Right cardiac atrium (tissue), 5 donors: ENCODE measurements around the gene CDK14. TPM values are rescaled to one million over a fixed set of nuclear protein-coding genes. Genes with fewer than 3 reads are reported as not detected.

Experiments used
- ATAC-seq, 2 donors: fragments of 200-7000 bp; cut with Tn5 transposase; one replicate each; pipeline versions ENCODE4 v1.8.0 to v1.9.1; 2020; ENCODE audit warnings: moderate library complexity in 2 of 2, mild to moderate bottlenecking in 1 of 2
- DNase-seq, 3 donors: peaks; one replicate each; pipeline ENCODE4 v3.0.0-alpha.2; 2020
- H3K27ac ChIP-seq: one replicate; pipeline ENCODE4 v1.5.1; 2013; ENCODE audit warnings: mild to moderate bottlenecking, low read length, control low read depth, moderate library complexity
- H3K27me3 ChIP-seq: one replicate; pipeline ENCODE4 v1.6.1; 2013; ENCODE audit not compliant: control insufficient read depth, insufficient read depth
- H3K4me1 ChIP-seq: one replicate; pipeline ENCODE4 v1.6.1; 2013; ENCODE audit warnings: low read length; ENCODE audit not compliant: control insufficient read depth, insufficient read depth
- H3K4me3 ChIP-seq: one replicate; pipeline ENCODE4 v1.5.1; 2013; ENCODE audit warnings: low read length, control low read depth
- H3K9me3 ChIP-seq: one replicate; pipeline ENCODE4 v1.6.1; 2013; ENCODE audit warnings: low read length; ENCODE audit not compliant: control insufficient read depth
- WGBS: extraction: QIAGEN DNeasy Blood & Tissue Kit; methylation state at CpG from one replicate; pipeline ENCODE4 v1.1.7; 2013; 5-methylcytosine and 5-hydroxymethylcytosine counted together
- intact Hi-C, 4 donors: fragments of 100-400 bp; cut with DNase I; formaldehyde crosslinking; loops; one replicate each; pipeline versions ENCODE4 v1.11.0 to v1.14.0; 2022 to 2023
- polyA plus RNA-seq: library from polyadenylated mRNA; stranded (reverse); fragments of 200-250 nt; gene quantifications from one replicate; pipeline ENCODE4 v1.2.3, GENCODE V29; 2013
- total RNA-seq, 4 donors: library from RNA; stranded (reverse); fragmentation: NEBNext Ultra II Directional; extraction: Animal tissue kit (Norgen Biotek cat#: 25700); gene quantifications; one replicate each; pipeline ENCODE4 v1.2.1, GENCODE V29; 2021
- donor health status: healthy with polysubstance abuse.
- donor health status: DM: no; HTN: yes; CAD: no.
- donor health status: DM: no; HTN: no; CAD: no.
- donor health status: DM: no; HTN: yes; CAD: no; lungs with severe emphysema.
- donor health status: DM: yes; HTN: yes; CAD: no.

Gene CDK14
- total and polyA plus RNA-seq, 5 donors = 10.7 to 93.1 (median 59.6) TPM

DNA sequence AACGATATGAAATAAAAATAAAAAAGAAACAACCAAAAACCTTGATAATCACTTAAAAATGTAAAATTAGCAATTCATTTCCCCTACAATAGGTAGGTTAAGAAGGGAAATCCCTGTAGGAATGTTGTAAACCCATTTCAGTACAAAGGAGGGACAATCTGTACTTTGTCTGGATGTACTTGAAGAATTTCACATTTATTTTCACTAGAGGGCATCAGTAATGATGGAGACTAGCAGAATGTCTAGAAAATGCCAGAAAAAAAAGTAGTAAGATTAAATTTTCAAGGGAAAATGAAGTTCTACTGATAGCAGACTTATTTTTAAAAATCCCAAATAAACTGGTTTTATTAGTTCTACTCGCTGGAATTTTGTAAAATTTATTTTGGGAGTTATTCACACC, 459.1 kb downstream of the CDK14 start:
- H3K4me3 ChIP-seq = no peak overlapping the region
- no peak for DNase-seq
- H3K9me3 ChIP-seq = no peaks in the 10 kb centered on the region
- H3K27ac ChIP-seq = no peak overlapping the region
- no peak for ATAC-seq
- intact Hi-C loops = no loop called here
- H3K4me1 ChIP-seq = no peaks in the 10 kb centered on the region
- WGBS = 76% methylated on average over 2 of the region's 2 CpGs
- no peaks in the 10 kb centered on the region for H3K27me3 ChIP-seq

DNA sequence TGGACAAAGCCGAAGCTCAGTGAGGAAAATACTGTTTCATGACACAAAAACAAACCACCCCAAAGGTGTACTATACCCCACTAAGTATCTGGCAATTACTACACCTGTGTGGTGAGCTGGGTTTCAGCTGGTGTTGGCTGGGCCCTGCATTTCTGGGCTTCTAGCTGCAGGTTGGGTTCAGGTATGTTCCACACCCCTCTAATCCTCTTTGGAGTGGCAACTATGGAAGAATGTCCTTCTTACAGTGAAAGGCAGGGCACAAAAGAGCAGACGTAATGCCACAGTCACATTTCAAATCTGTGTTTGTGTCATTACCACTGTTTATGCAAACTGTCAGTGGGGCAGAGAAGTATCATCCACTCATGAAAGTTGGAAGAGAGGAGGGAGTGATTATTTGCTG, 466.6 kb downstream of the CDK14 start:
- ATAC-seq (no peak), DNase-seq (no peak)
- H3K27me3 ChIP-seq = no peaks in the 10 kb centered on the region
- no peak overlapping the region for H3K27ac ChIP-seq
- WGBS = 84% methylated on average over 2 of the region's 2 CpGs
- H3K9me3 ChIP-seq = no peaks in the 10 kb centered on the region
- no peaks in the 10 kb centered on the region for H3K4me1 ChIP-seq
- intact Hi-C loops = no loop called here
- no peak overlapping the region for H3K4me3 ChIP-seq

DNA sequence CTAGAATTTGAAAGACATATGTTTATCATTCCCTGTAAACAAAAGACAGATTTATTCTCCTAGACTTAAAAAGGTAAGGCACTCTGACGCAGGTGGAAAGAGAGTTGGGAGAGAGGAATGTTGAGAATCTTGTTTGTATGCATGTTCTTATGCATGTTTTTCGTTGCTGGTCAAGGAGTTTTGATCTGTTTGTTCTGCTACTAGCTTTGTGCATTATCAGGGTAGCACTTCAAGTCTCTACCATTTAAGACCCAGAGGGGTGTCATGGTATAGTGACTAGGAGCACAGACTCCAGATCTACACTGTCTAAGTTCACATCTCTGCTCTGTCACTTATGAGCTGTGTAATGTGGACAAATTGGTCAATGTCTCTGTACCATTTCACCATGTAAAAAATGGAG, 467.9 kb downstream of the CDK14 start:
- DNase-seq (no peak), ATAC-seq (no peak)
- intact Hi-C loops = no loop called here
- WGBS = 87% methylated on average over 2 of the region's 2 CpGs
- Histone ChIP-seq H3K27ac (no peak overlapping the region), H3K27me3 (no peaks in the 10 kb centered on the region), H3K4me3 (no peak overlapping the region), H3K9me3 (no peaks in the 10 kb centered on the region), H3K4me1 (no peaks in the 10 kb centered on the region)

DNA sequence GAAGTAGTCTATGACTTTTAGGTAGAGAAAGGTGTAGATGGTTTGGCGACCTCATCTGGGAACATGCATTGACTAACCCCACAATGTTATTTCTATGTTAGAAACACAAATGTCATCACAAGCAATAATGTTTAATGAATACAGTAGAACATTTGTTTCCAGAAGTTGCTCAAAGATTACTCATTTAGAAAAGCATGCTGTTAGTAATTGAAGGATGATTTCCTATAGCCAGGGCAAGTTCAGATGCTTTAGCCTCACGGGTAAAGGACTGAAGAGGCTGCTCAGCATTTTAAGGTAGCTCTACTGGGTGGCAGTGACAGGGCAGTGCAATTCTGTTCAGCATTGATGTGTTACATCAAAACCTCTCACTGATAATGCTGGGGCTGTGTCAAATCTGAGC, 468.8 kb downstream of the CDK14 start:
- DNase-seq (no peak), ATAC-seq (no peak)
- Histone ChIP-seq H3K4me3 (no peak overlapping the region), H3K9me3 (no peaks in the 10 kb centered on the region), H3K27me3 (no peaks in the 10 kb centered on the region), H3K4me1 (no peaks in the 10 kb centered on the region), H3K27ac (no peak overlapping the region)
- 78% methylated on average over 2 of the region's 2 CpGs for WGBS
- intact Hi-C loops = no loop called here

DNA sequence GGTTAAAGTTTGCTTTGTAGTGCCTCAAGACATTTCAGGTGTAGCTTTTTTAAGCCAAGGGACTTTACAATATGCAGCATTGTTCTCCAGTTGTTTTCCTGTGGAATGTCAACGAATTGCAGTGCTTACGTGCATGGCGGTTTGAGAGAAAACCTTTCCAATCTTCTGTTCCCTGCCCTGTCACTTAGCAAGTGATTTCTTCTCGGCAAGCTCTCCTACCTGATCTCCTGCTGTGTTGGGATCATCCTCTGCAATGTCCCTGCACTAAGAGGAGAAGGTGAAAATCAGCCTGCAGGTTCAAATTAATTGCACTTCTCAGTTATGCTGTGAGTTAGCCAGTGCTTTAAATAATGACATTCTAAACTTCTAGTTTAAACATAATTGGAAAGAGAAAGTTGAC, 470.5 kb downstream of the CDK14 start:
- no peaks in the 10 kb centered on the region for H3K4me1 ChIP-seq
- intact Hi-C loops = no loop called here
- H3K27ac ChIP-seq = no peak overlapping the region
- H3K9me3 ChIP-seq = no peaks in the 10 kb centered on the region
- no peaks in the 10 kb centered on the region for H3K27me3 ChIP-seq
- no peak overlapping the region for H3K4me3 ChIP-seq
- no peak for DNase-seq
- ATAC-seq = no peak
- 69% methylated on average over 4 of the region's 4 CpGs for WGBS

DNA sequence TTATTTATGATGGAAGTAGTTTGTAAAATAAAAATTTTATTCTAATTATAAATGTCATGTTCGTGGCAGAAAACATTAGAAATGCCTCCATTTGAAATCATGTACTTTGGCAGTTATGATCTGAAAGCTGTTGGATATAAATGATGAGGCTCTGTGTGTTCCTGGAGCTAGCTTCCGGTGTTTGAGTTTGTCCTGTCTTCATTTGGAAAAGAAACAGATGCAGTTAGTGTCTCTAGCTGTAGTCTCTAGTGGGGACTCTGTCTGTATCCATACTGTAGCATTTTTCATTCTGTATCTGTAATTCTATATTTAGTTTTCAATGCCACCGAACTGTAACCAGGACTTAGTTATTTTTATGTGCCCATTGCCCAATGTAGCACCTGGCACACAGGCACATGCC, 471.1 kb downstream of the CDK14 start:
- H3K4me3 ChIP-seq = no peak overlapping the region
- DNase-seq = no peak
- ATAC-seq = no peak
- WGBS = 43% methylated on average over 3 of the region's 3 CpGs
- intact Hi-C loops = no loop called here
- no peaks in the 10 kb centered on the region for H3K27me3 ChIP-seq
- no peaks in the 10 kb centered on the region for H3K9me3 ChIP-seq
- no peaks in the 10 kb centered on the region for H3K4me1 ChIP-seq
- no peak overlapping the region for H3K27ac ChIP-seq

DNA sequence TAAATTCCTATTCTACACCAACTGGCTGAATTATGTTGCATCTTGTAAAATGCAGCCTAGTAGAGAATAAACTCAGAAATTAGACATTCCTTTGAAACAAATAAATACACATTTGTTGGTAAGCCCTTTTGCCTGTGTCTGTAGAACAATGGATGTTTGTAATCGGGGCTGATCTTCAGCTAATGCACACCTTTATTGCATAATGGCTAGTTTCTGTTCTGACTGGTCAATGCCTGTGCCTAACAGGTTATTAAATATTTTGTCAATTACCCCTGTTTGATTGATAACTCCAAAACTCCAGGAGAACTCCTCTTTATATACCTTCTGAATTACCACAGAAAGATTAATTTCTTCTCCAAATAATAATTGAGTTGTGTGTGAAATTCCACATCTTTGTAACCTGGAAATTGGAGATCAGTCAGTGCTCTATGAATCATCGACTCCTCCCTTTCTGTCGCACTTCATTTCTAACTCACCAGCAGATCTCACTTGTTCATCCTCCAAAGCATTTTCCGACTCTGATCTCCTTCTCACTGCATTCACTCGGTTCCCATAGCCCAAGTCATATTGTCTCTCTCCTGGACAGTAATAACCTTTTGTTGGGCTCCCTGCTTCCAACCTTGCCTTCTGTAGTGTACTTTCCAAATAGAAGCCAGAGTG, 472.1 kb downstream of the CDK14 start:
- 92% methylated on average over 5 of the region's 5 CpGs for WGBS
- ATAC-seq (no peak), DNase-seq (no peak)
- no peaks in the 10 kb centered on the region for H3K9me3 ChIP-seq
- H3K27ac ChIP-seq = no peak overlapping the region
- H3K4me3 ChIP-seq = no peak overlapping the region
- no peaks in the 10 kb centered on the region for H3K27me3 ChIP-seq
- intact Hi-C loops = no loop called here
- H3K4me1 ChIP-seq = no peaks in the 10 kb centered on the region

DNA sequence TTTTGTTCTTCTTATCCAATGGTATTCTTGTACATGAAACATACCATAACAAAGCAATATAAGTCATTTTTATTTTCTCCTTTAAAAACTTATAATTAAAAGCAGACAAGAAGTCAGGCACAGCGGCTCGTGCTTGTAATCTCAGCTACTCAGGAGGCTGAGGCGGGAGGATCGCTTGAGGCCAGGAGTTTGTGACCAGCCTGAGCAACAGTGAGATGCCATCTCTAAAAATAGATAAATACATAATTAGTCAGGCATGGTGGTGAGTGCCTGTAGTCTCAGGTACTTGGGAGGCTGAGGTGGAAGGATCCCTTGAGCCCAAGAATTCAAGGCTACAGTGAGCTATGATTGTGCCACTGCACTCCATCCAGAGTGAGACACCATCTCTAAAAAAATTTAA, 473.0 kb downstream of the CDK14 start:
- no peaks in the 10 kb centered on the region for H3K4me1 ChIP-seq
- H3K9me3 ChIP-seq = no peaks in the 10 kb centered on the region
- intact Hi-C loops = no loop called here
- no peak overlapping the region for H3K4me3 ChIP-seq
- ATAC-seq (no peak), DNase-seq (no peak)
- H3K27ac ChIP-seq = no peak overlapping the region
- 96% methylated on average over 4 of the region's 4 CpGs for WGBS
- no peaks in the 10 kb centered on the region for H3K27me3 ChIP-seq

DNA sequence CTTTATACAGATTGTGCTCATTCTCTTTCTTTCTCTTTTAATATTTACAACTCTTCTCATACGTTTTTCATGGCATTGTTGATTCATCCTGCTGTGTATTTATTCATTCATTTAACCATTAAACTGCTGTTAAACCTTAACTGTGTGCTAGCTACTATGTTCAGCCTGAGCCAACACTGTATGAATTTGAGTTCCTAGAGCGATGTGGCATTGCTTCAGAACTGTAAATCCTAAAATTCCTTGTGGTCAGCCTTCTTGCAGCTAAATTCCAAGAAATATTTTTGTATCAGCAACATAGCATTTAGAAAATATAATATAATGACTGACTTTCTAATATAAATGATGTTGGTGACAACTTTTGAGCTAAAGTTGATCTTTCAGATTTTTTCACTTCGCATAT, 483.4 kb downstream of the CDK14 start:
- DNase-seq (no peak), ATAC-seq (no peak)
- whole genome bisulfite sequencing = 60% methylated on average over 3 of the region's 3 CpGs
- no peaks in the 10 kb centered on the region for H3K27me3 ChIP-seq
- no peak overlapping the region for H3K4me3 ChIP-seq
- H3K4me1 ChIP-seq = peaks cover 1% of the 10 kb centered on the region
- no peak overlapping the region for H3K27ac ChIP-seq
- intact Hi-C loops = no loop called here
- H3K9me3 ChIP-seq = no peaks in the 10 kb centered on the region

DNA sequence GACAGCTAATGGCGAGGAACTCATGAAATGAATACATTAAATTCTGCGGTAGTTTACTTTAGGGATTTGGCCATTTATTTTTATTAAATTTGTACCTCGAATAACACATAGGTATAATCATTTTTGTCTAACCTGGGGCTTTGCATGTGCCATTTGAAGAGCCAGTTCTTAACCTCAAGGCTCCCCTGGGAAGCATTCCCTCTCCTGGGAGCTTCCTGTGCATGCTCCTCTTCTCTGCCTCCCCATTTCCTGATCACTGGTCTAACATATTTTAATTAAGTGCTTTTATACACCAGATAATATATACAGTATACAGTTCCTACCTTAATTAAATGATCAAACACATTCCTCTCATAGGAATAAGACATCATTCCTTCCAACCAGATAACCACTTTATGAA, 484.2 kb downstream of the CDK14 start:
- WGBS = 92% methylated on average over 3 of the region's 3 CpGs
- peaks cover 4% of the 10 kb centered on the region for H3K4me1 ChIP-seq
- no peak overlapping the region for H3K27ac ChIP-seq
- intact Hi-C loops = loop anchor here (10.0 kb wide), 3 partner anchors 184 to 704 kb away; partner anchors contain the start of gene FZD1 (in 2 of the 4)
- H3K9me3 ChIP-seq = no peaks in the 10 kb centered on the region
- DNase-seq (no peak), ATAC-seq (no peak)
- no peaks in the 10 kb centered on the region for H3K27me3 ChIP-seq
- no peak overlapping the region for H3K4me3 ChIP-seq

DNA sequence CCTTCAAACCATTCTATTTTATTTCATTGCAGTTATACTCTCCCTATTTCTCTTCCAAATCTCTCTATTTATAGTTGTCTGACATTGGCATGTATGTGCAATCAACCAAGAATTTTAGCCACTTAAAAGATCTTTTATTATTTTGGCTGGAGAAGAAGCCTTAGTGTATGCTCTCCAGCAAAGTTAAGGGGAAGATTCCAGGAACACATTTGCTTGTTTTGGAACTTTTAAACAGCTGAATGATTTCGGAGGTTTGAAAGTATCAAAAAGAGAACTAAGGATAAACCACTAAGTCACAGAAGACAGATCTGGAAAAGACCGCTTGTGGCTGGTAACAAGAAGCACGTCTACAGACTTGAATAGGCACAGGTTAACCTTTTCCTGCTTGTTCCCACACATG, 485.9 kb downstream of the CDK14 start:
- DNase-seq (no peak), ATAC-seq (peak in 1 of 2 donors; percentile 17)
- Histone ChIP-seq H3K9me3 (no peaks in the 10 kb centered on the region), H3K27ac (peak overlapping the region; percentile 61), H3K4me3 (no peak overlapping the region), H3K27me3 (no peaks in the 10 kb centered on the region), H3K4me1 (peaks cover 4% of the 10 kb centered on the region)
- intact Hi-C loops = loop anchor here (10.0 kb wide), 3 partner anchors 183 to 703 kb away; partner anchors contain the start of gene FZD1 (in 2 of the 4)
- 15% methylated on average over 3 of the region's 3 CpGs for WGBS
